ENCODE measurements around the gene DEPP1.

DEPP1 gene

GRCh38 chr10:44980309-44981171 is 1.9 kb upstream of the DEPP1 start:
- DNase-seq (ENCODE audit: low read depth in 3 of 3, low spot score in 1 of 3) = no peak

- DNase-seq (ENCODE audit: low read depth in 3 of 3, low spot score in 1 of 3) = no peak
These were observed 927 bp upstream of the DEPP1 start for GRCh38 chr10:44979281-44980191.

- no peak for DNase-seq (ENCODE audit: low read depth in 3 of 3, low spot score in 1 of 3)
These were observed 418 bp downstream of the DEPP1 start for GRCh38 chr10:44978213-44978569.

GRCh38 chr10:44977287-44978212 is 1.1 kb downstream of the DEPP1 start:
- DNase-seq (ENCODE audit: low read depth in 3 of 3, low spot score in 1 of 3) = no peak

GRCh38 chr10:44976352-44977198 is 2.0 kb downstream of the DEPP1 start:
- DNase-seq (ENCODE audit: low read depth in 3 of 3, low spot score in 1 of 3) = no peak

- DNase-seq (ENCODE audit: low read depth in 3 of 3, low spot score in 1 of 3) = no peak
These were observed 2.9 kb downstream of the DEPP1 start for GRCh38 chr10:44975431-44976331.

- peak in 2 of 3 donors; percentile 44 to 54 for DNase-seq (ENCODE audit: low read depth in 3 of 3, low spot score in 1 of 3)
These were observed 3.8 kb downstream of the DEPP1 start for GRCh38 chr10:44974628-44975430.

GRCh38 chr10:44974082-44974627 is 4.5 kb downstream of the DEPP1 start:
- no peak for DNase-seq (ENCODE audit: low read depth in 3 of 3, low spot score in 1 of 3)

- DNase-seq (ENCODE audit: low read depth in 3 of 3, low spot score in 1 of 3) = no peak
These were observed 5.1 kb downstream of the DEPP1 start for GRCh38 chr10:44973323-44974081.

GRCh38 chr10:44972874-44973306 is 5.7 kb downstream of the DEPP1 start:
- DNase-seq (ENCODE audit: low read depth in 3 of 3, low spot score in 1 of 3) = no peak

- DNase-seq (ENCODE audit: low read depth in 3 of 3, low spot score in 1 of 3) = no peak
These were observed 6.5 kb downstream of the DEPP1 start for GRCh38 chr10:44971935-44972757.

- DNase-seq (ENCODE audit: low read depth in 3 of 3, low spot score in 1 of 3) = no peak
These were observed 7.2 kb downstream of the DEPP1 start for GRCh38 chr10:44971434-44971833.

- DNase-seq (ENCODE audit: low read depth in 3 of 3, low spot score in 1 of 3) = no peak
These were observed 7.7 kb downstream of the DEPP1 start for GRCh38 chr10:44970812-44971395.

- DNase-seq (ENCODE audit: low read depth in 3 of 3, low spot score in 1 of 3) = no peak
These were observed 8.8 kb downstream of the DEPP1 start for GRCh38 chr10:44969854-44970253.

- DNase-seq (ENCODE audit: low read depth in 3 of 3, low spot score in 1 of 3) = no peak
These were observed 9.9 kb downstream of the DEPP1 start for GRCh38 chr10:44968500-44969400.
